Activated naive CD8-positive, alpha-beta T cell (primary cell): ENCODE results near the gene EHD4.

Source experiments
- H3K27ac Mint-ChIP-seq: one replicate; pipeline ENCODE4 v1.8.0; 2021; ENCODE audit warnings: mixed read lengths
- H3K27me3 Mint-ChIP-seq: one replicate; pipeline ENCODE4 v1.8.0; 2021; ENCODE audit warnings: mixed read lengths
- H3K36me3 Mint-ChIP-seq: one replicate; pipeline ENCODE4 v1.8.0; 2021; ENCODE audit warnings: mixed read lengths
- H3K4me1 Mint-ChIP-seq: one replicate; pipeline ENCODE4 v1.8.0; 2021; ENCODE audit warnings: low read depth, mixed read lengths
- H3K4me3 Mint-ChIP-seq: one replicate; pipeline ENCODE4 v1.8.0; 2021; ENCODE audit warnings: mild to moderate bottlenecking, mixed read lengths
- H3K9me3 Mint-ChIP-seq: one replicate; pipeline ENCODE4 v1.8.0; 2021; ENCODE audit warnings: low read depth, mixed read lengths

Gene EHD4

DNA sequence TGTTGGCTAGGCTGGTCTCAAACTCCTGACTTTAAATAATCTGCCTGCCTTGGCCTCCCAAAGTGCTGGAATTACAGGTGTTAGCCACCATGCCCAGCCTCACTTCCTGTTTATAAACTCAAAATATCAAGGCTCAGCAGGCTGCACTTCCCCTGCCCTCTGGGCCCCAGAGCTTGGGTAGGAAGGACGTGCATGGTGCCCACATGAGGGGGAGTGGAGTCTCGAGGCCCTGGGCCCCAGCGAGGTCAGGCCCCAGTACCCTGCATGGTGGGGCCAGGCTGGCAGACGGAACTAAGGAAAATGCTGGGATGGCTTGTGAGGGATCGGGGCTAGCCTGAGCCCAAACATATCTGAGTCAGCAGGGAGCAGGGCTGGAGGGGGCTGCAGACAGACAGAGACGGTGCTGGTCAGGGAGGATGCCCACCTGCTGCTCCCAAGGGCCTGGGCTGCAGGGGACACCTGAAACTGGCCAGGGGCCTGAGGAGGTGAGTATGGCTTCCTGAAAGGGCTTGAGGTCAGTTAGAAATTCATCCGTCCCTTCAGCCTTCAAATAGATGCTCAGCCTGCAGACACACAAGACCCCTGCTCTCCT lies 83.6 kb downstream of the EHD4 start:
- Mint-ChIP-seq H3K9me3 (no peaks in the 10 kb centered on the region), H3K4me1 (peaks cover 25% of the 10 kb centered on the region), H3K4me3 (no peak overlapping the region), H3K27me3 (no peaks in the 10 kb centered on the region), H3K36me3 (peaks cover 2% of the 10 kb centered on the region), H3K27ac (no peak overlapping the region)

DNA sequence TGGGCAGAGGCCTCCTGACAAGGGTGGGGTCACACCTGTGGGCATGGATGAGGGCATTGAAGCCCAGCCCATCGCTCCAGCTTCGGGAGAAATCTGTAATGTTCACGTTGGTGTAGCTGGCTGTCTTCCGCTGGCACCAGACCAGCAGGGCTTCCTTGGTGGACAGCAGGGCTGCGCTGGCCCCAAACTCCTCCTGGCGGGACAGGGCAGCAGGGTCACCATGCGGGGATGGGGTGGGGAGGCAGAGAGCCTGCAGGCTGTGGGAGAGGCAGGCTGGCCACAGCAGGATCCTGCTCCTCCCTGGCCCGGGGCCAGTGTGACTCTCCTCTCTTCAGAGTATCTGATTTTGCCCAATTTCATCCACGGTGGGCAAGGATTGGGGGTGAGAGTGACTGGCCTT lies 84.5 kb downstream of the EHD4 start:
- no peaks in the 10 kb centered on the region for H3K27me3 Mint-ChIP-seq
- H3K36me3 Mint-ChIP-seq, result peaks cover 2% of the 10 kb centered on the region
- H3K27ac Mint-ChIP-seq, result no peak overlapping the region
- no peaks in the 10 kb centered on the region for H3K9me3 Mint-ChIP-seq
- H3K4me1 Mint-ChIP-seq, result peaks cover 17% of the 10 kb centered on the region
- H3K4me3 Mint-ChIP-seq, result no peak overlapping the region

DNA sequence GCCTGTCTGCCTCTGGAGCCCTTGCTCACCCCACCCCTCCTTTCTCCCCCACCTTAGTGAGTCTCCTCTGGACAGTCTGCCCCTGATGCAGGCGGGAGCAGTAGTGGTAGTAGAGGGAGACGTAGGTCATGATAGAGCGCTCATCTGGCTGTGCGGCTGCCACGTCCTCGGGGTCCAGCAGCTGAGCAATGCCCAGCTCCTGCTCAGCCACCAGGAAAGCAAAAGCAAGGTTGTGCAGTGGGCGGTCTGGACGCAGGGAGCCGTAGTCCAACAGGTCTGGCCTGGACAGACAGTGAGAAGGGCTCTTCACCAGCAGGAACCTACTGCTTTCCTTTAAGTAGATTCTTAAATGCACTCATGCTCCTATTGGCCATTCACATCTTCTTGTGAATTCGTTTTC lies 85.2 kb downstream of the EHD4 start:
- Mint-ChIP-seq H3K27me3 (no peaks in the 10 kb centered on the region), H3K4me3 (no peak overlapping the region), H3K4me1 (peaks cover 13% of the 10 kb centered on the region), H3K27ac (no peak overlapping the region), H3K36me3 (peaks cover 2% of the 10 kb centered on the region), H3K9me3 (no peaks in the 10 kb centered on the region)

DNA sequence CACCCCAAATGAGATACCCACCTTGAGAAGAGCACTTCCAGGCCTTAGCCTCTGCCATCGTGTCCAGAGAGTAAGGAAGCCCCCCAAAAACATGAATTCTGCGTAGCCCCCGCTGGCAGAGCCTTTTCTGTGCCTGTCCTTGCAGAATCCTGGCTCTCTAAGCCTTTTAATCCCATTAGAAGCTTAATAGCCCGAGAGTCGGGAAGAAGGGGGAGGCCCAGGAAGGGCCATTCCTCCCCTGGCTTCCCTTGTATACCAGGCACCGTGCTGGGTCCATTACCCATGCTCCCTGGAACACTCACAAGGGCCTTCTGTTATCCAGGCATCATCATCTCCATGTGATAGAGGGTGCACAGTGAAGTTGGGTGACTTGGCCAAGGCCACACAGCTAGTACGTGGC lies 85.6 kb downstream of the EHD4 start:
- Mint-ChIP-seq H3K4me1 (peaks cover 13% of the 10 kb centered on the region), H3K4me3 (no peak overlapping the region), H3K27me3 (no peaks in the 10 kb centered on the region), H3K36me3 (peaks cover 2% of the 10 kb centered on the region), H3K27ac (no peak overlapping the region), H3K9me3 (no peaks in the 10 kb centered on the region)

DNA sequence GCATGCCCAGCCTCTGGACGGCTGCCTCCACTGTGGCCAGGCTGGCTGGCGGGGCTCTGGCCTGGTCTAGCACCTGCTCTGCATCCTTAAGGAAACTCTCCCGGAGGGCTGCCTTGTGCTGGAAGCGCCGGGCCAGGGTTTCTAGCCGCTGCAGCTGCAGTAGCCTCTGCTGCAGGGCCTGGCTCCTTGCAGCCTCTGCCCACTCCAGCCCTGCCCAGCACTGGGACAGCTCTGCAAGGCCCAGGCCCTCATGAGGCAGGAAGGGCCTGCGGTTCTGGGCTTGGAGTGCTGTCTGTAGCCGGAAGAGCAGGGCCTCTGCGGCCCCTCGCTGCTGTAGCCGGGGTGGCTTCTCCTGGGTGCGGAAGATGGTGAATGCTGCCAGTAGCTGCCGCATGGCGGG lies 86.5 kb downstream of the EHD4 start:
- no peaks in the 10 kb centered on the region for H3K9me3 Mint-ChIP-seq
- peaks cover 3% of the 10 kb centered on the region for H3K27me3 Mint-ChIP-seq
- no peak overlapping the region for H3K27ac Mint-ChIP-seq
- peaks cover 2% of the 10 kb centered on the region for H3K36me3 Mint-ChIP-seq
- peaks cover 18% of the 10 kb centered on the region for H3K4me1 Mint-ChIP-seq
- H3K4me3 Mint-ChIP-seq, result no peak overlapping the region

DNA sequence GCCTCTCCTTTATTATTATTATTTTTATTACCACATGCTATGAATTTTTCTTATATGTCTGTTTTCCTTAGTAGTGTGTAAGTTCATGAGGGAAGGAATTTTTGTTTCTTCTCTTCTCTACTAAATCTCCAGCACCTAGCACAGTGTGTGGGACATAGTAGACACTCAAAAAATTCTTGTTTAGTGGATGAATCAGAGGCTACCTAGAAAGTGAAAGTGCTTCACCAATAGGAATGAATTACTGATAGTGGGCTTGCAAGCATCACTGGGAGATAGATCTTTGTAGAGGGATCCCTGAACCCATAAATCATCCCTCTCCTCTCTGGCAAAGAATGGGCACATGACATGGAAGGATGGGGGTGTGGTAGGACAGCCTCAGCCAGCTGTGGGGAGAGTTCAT lies 87.0 kb downstream of the EHD4 start:
- H3K27ac Mint-ChIP-seq, result no peak overlapping the region

DNA sequence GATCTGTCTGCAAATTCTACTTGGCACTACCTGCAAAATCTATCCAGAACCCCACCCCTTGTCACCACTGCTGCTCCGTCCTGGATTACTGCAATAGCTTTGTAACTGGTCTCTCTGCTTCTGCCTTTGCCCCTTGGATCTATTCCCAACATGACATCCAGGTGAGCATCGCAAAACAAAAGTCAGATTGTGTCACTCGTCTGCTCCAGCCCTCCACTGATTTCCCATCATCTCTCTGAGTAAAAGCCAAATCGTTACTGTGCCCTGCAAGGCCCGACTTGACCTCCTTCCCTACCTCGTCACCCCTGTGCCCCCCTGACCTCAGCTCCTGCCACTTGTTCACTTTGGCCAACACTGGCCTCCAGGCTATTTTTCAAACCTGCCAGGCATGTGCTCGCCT lies 87.9 kb downstream of the EHD4 start:
- H3K4me3 Mint-ChIP-seq, result no peak overlapping the region
- H3K36me3 Mint-ChIP-seq, result peaks cover 2% of the 10 kb centered on the region
- peaks cover 5% of the 10 kb centered on the region for H3K27me3 Mint-ChIP-seq
- no peaks in the 10 kb centered on the region for H3K9me3 Mint-ChIP-seq
- peak overlapping the region; percentile 24 for H3K27ac Mint-ChIP-seq
- H3K4me1 Mint-ChIP-seq, result peaks cover 17% of the 10 kb centered on the region

More for the DNA sequence above, 87.0 kb downstream of the EHD4 start:
- Mint-ChIP-seq H3K9me3 (no peaks in the 10 kb centered on the region), H3K36me3 (peaks cover 2% of the 10 kb centered on the region), H3K27me3 (peaks cover 5% of the 10 kb centered on the region), H3K4me3 (no peak overlapping the region), H3K4me1 (peaks cover 18% of the 10 kb centered on the region)

DNA sequence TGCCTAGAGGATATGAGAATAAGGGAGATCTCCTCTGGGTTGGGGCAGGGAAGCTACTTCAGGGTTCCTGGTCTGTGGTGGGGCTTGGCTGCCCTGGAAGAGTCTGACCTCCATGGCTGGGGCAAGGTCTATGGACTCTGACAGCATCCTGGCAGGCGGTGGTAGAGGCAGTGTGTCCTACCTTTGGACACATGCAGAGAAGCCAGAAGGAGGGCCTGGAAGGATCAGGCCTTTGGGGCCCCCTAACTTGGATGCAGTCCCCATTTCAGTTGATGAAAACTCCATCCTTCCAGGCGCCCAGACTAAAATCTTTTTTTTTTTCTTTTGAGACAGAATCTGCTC lies 88.9 kb downstream of the EHD4 start:
- Mint-ChIP-seq H3K4me1 (peaks cover 9% of the 10 kb centered on the region), H3K27me3 (peaks cover 5% of the 10 kb centered on the region), H3K36me3 (peaks cover 2% of the 10 kb centered on the region), H3K27ac (no peak overlapping the region), H3K4me3 (no peak overlapping the region), H3K9me3 (no peaks in the 10 kb centered on the region)

DNA sequence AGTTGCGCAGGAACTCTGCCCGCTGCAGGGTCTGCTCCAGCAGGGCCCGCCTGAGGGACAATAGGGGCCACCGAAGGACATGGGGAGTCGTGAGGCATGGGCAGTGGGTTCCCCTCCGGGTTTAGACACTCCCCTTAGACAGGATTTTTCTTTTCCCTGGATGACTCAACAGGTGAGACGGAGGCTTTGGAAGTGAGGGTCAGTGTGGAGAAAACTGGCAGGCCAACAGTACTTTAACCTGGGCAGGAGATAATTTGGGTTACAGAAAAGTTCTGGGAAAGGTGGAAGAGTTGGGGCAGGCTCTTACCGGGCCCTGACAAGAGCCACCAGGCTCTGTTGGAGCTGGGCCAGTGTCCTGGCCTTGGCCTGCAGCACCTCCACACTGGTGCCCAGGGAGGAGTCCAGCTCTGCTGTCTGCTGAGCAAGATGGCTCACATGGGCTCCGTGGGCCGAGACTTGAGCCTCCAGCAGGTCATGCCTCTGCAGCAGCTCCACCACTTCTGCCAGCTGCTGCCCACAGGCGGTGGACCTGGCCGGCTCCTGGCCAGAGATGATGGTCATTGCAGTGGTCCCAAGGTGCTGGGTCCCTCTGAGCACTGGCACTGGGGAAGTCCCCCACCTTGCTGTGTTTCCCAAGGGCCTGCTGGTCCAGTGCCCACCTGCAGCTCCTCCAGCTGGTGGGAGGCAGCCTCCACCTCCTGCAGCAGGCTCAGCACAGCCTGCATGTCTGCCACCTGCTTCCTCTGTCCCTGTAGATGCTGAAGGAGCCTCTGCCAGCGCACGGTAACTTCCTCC lies 89.5 kb downstream of the EHD4 start:
- no peak overlapping the region for H3K27ac Mint-ChIP-seq
- H3K27me3 Mint-ChIP-seq, result peaks cover 5% of the 10 kb centered on the region
- peaks cover 9% of the 10 kb centered on the region for H3K4me1 Mint-ChIP-seq
- no peaks in the 10 kb centered on the region for H3K9me3 Mint-ChIP-seq
- H3K36me3 Mint-ChIP-seq, result peaks cover 2% of the 10 kb centered on the region
- H3K4me3 Mint-ChIP-seq, result peak overlapping the region; percentile 20

DNA sequence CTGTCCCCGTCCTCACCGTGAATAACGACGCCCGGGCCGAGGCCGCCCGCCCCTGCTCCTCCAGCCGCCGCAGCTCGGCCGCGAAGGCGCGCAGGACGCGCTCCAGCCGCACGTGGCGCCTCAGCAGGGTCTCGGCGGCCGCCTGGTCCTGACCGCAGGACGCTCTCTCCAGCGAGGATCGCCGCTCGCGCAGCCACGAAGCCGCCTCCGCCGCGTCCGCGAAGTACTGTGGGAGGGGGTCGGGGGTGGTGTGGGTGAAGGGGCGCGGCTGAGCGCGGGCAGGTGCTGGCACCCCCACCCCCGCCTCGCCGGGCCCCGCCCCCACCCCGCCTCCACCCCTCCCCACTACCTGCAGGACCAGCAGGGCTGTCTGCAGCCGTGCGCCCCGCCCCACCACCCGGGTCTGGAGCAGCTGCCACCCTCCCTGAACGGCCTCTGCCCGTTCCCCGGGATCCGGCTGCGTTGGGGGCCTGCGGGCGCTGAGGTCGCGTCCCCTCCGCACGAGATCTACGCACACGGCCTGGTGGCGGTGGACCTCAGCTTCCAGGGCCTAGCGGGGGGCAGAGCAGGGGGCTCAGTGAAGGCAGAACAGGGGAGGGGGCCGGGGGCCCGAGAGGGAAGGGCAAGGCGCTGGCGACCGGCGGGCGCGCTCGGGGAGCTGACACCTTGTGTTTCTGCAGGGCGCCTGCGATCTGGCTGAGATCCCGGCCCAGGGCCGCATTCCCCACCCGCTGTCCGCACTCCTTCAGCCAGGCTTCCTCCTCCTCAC lies 90.3 kb downstream of the EHD4 start:
- H3K4me3 Mint-ChIP-seq, result peak overlapping the region; percentile 20
- H3K4me1 Mint-ChIP-seq, result peaks cover 9% of the 10 kb centered on the region
- peaks cover 2% of the 10 kb centered on the region for H3K36me3 Mint-ChIP-seq
- H3K27me3 Mint-ChIP-seq, result peaks cover 5% of the 10 kb centered on the region
- no peaks in the 10 kb centered on the region for H3K9me3 Mint-ChIP-seq
- no peak overlapping the region for H3K27ac Mint-ChIP-seq

DNA sequence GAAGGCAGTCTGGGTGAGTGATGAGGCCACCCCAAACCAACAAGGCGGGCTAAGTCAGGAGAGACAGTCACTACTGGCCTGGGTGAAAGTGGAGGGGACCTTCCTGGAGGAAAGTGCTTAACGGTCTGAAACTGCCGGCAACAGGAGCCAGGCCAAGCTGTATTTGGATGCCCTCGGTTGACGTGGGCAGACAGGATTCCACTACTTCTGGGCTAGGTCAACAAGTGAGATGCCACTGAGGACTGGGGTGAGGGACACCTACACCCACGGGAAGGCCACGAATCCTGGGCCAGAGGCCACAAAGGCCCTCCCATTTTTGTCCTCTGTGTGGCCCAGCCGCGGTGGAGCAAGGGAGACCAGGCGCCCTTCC lies 90.8 kb downstream of the EHD4 start:
- Mint-ChIP-seq H3K27me3 (peaks cover 5% of the 10 kb centered on the region), H3K4me1 (peaks cover 9% of the 10 kb centered on the region), H3K27ac (peak overlapping the region; percentile 34), H3K4me3 (peak overlapping the region; percentile 69), H3K9me3 (no peaks in the 10 kb centered on the region), H3K36me3 (peaks cover 2% of the 10 kb centered on the region)

DNA sequence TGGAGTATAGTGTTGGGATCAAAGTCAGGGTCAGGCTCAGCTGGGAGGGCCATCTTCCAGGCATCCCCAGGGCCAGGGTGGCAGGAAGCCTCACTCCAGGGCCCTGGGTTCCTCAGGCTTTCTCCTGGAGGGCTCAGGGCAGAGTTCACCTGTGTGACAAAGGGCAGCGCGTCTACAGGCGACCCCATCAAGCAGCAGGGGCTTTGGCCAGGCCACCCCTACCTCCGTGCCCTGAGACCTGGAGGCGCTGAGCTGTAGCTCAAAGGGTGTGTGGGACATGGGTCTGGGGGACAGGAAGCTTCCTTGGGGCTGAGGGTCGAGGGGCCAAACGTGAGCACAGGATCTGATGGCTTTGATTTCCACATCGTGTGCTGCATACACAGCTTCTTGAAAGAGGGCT lies 91.3 kb downstream of the EHD4 start:
- H3K9me3 Mint-ChIP-seq, result no peaks in the 10 kb centered on the region
- peaks cover 5% of the 10 kb centered on the region for H3K27me3 Mint-ChIP-seq
- H3K36me3 Mint-ChIP-seq, result peaks cover 2% of the 10 kb centered on the region
- H3K4me1 Mint-ChIP-seq, result peaks cover 9% of the 10 kb centered on the region
- peak overlapping the region; percentile 34 for H3K27ac Mint-ChIP-seq
- peak overlapping the region; percentile 69 for H3K4me3 Mint-ChIP-seq

DNA sequence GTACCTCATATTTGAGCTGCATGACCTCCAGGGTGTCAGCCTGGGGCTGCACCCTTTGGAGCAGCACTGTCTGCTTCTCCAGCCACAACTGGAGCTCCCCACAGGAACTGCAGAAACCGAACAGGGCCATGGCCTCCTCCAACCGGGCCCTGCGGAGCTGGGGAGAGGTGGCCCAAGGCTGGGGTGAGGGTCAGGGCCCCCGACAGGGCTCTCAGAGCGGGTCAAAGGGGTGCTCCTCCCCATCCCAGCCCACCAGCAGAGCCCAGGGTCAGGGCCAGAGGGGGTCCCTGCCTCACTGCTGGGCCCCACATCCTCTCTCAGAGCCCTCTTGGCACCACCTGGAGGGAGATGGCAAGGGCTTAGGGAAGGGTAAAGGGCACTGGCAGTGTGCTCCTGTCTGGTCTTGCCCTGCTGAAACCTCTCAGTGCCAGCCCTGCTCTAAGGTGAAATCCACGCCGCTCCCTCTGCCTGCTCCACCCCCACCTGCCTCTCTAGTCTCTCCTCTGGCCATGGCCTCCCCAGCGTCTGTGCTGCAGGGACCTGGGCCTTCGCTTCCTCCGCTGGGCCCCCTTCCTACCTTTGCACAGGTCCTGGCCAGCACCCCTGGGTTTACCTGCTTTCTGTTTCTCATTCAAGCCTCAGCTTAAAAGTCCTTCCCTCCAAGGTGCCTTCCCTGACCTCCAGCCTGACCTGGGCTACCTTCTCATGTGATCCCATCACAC lies 92.0 kb downstream of the EHD4 start:
- H3K9me3 Mint-ChIP-seq, result no peaks in the 10 kb centered on the region
- H3K36me3 Mint-ChIP-seq, result no peaks in the 10 kb centered on the region
- H3K27me3 Mint-ChIP-seq, result peaks cover 5% of the 10 kb centered on the region
- no peak overlapping the region for H3K4me3 Mint-ChIP-seq
- H3K4me1 Mint-ChIP-seq, result peaks cover 7% of the 10 kb centered on the region
- H3K27ac Mint-ChIP-seq, result no peak overlapping the region

DNA sequence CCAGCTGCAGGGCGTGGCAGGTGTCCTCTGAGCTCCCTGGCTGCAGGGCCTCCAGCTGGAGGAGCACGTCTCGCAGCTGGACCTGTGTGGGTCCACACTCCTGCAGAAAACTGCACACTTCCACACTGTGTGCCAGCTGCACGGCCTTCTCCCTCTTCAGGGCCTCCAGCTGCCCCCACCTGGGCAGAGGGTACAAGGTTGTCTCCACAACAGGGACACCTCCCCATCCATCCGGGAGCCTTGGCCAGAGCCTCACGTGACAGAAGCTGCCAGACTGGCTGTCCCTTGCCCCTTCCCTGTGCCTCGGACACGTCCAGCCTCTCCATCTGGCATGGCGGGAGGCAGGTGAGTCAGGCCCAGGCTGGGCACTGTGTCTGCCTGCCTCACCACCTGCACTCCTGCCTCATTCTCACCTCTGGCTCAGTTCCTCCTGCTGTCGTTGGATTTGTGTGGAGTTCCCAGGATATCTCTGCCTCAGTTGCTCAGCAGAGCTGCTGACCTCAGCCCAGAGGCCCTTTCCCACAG lies 93.0 kb downstream of the EHD4 start:
- H3K4me1 Mint-ChIP-seq, result peaks cover 5% of the 10 kb centered on the region
- no peaks in the 10 kb centered on the region for H3K9me3 Mint-ChIP-seq
- no peak overlapping the region for H3K27ac Mint-ChIP-seq
- H3K4me3 Mint-ChIP-seq, result no peak overlapping the region
- H3K27me3 Mint-ChIP-seq, result peaks cover 5% of the 10 kb centered on the region
- no peaks in the 10 kb centered on the region for H3K36me3 Mint-ChIP-seq

DNA sequence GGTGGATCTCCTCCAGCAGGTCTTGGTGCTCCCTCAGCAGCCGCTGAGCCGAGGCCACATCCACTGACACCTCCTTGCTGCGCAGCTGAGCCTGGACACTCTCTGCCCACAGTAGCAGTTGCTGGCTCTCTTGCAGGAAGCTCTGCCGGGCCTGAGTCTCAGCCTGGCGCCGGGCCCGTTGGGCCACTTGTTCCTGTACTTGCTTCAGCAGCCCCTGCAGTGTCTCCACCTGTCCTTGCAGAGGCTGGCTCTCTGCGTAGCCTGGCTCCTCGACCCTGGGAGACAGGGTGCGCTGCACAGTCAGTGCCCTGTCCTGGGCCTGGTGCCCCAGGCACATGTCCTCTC lies 94.0 kb downstream of the EHD4 start:
- Mint-ChIP-seq H3K36me3 (no peaks in the 10 kb centered on the region), H3K9me3 (no peaks in the 10 kb centered on the region), H3K27ac (no peak overlapping the region), H3K27me3 (peaks cover 5% of the 10 kb centered on the region), H3K4me3 (no peak overlapping the region), H3K4me1 (peaks cover 5% of the 10 kb centered on the region)
